OCI-LY3 (cell line): ENCODE results near the gene AFMID.

Experiments used
- CTCF ChIP-seq: fragments of 200-600, 300-600 bp; sonication (generic); IDR thresholded peaks from 2 replicates; pipeline ENCODE4 v1.5.1; 2014; ENCODE audit warnings: antibody characterized with exemption, low read length, low read depth
- EZH2phosphoT487 ChIP-seq: fragments of 200-600 bp; shearing (Covaris generic); IDR thresholded peaks from 2 replicates; pipeline ENCODE4 v1.6.1; 2018; ENCODE audit warnings: antibody characterized with exemption, mixed run types, low read depth

- TF ChIP-seq CTCF (no peak), EZH2phosphoT487 (no peak)
Observed at GRCh38 chr17:78242024-78242742, 55.0 kb downstream of the AFMID start.
